ENCODE measurements around the gene HAPLN3.

GRCh38 chr15:88843334-88843733 lies 52.0 kb downstream of the HAPLN3 start:
- TF ChIP-seq, protein P1, sequence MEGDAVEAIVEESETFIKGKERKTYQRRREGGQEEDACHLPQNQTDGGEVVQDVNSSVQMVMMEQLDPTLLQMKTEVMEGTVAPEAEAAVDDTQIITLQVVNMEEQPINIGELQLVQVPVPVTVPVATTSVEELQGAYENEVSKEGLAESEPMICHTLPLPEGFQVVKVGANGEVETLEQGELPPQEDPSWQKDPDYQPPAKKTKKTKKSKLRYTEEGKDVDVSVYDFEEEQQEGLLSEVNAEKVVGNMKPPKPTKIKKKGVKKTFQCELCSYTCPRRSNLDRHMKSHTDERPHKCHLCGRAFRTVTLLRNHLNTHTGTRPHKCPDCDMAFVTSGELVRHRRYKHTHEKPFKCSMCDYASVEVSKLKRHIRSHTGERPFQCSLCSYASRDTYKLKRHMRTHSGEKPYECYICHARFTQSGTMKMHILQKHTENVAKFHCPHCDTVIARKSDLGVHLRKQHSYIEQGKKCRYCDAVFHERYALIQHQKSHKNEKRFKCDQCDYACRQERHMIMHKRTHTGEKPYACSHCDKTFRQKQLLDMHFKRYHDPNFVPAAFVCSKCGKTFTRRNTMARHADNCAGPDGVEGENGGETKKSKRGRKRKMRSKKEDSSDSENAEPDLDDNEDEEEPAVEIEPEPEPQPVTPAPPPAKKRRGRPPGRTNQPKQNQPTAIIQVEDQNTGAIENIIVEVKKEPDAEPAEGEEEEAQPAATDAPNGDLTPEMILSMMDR (IDR thresholded peaks at IDR 0.05): no peak
- TF ChIP-seq EP300 (IDR thresholded peaks at IDR 0.05) (no peak), POLR2A (IDR thresholded peaks at IDR 0.05) (no peak), POLR2AphosphoS5 (IDR thresholded peaks at IDR 0.05) (no peak)

Data from upper lobe of left lung (tissue), 4 donors.